GM12878 (cell line): ENCODE results near the gene GLB1L. TPM values are rescaled to one million over a fixed set of nuclear protein-coding genes. Genes with fewer than 3 reads are reported as not detected.

Experiments used
- ATAC-seq: fragments of 200-7000 bp; cut with Tn5 transposase; 3 replicates; pipeline ENCODE4 v1.9.1; 2020; ENCODE audit warnings: mild to moderate bottlenecking, moderate library complexity
- BruUV-seq: library from RNA; stranded (reverse); fragments of 400-500 nt; replicated peaks from 2 replicates; lab custom pipeline; 2021; lab: Mats Ljungman, UMichigan
- CTCF ChIA-PET: fragments of 300-600 bp; sonication (Branson Sonifier 250); formaldehyde crosslinking; extraction: SDS; loops from one replicate; lab custom pipeline; 2021; ENCODE audit warnings: inconsistent platforms; lab: Yijun Ruan, JAX
- POLR2A ChIA-PET: fragments of 350-600 bp; formaldehyde crosslinking; extraction: SDS; loops from one replicate; lab custom pipeline; 2021; ENCODE audit warnings: inconsistent platforms; lab: Charles Lee
- RAD21 ChIA-PET: fragments of 300-600 bp; sonication (Branson Sonifier 250); formaldehyde crosslinking; loops from one replicate; lab custom pipeline; 2023; ENCODE audit warnings: antibody characterized with exemption; ENCODE audit not compliant: unreplicated experiment; lab: Charles Lee
- SMC1A ChIA-PET: fragments of 300-600 bp; sonication (Branson Sonifier 250); formaldehyde crosslinking; loops from one replicate; lab custom pipeline; 2023; ENCODE audit not compliant: unreplicated experiment, uncharacterized antibody; lab: Charles Lee
- DNase-seq: peaks from one replicate; pipeline ENCODE4 v3.0.0-alpha.2; 2011; ENCODE audit warnings: low read depth, low spot score
- FAIRE-seq: peaks from 3 replicates; lab custom pipeline; 2011; peaks lifted over from hg19 to GRCh38; lab: Jason Lieb, UNC
- H2AFZ ChIP-seq: 2 replicates; pipeline ENCODE4 v1.6.0; 2011; ENCODE audit warnings: low read depth, low read length, control low read depth; ENCODE audit not compliant: control insufficient read depth
- H3K27ac ChIP-seq: 2 replicates; pipeline ENCODE4 v1.5.1; 2011; ENCODE audit warnings: control low read depth; ENCODE audit not compliant: control insufficient read depth, insufficient read depth
- H3K27me3 ChIP-seq, 2 experiments: replicated peaks in 1 of 2; 2 replicates each; pipeline versions ENCODE4 v1.6.0 to v1.6.1; 2011; ENCODE audit warnings: low read length in 1 of 2; ENCODE audit not compliant: control insufficient read depth in 2 of 2, insufficient read depth in 2 of 2
- H3K36me3 ChIP-seq, 2 experiments: 2 replicates each; pipeline ENCODE4 v1.5.1; 2011; ENCODE audit warnings: low read length in 1 of 2; ENCODE audit not compliant: control insufficient read depth in 2 of 2, insufficient read depth in 2 of 2
- H3K4me1 ChIP-seq: 2 replicates; pipeline ENCODE4 v1.6.1; 2011; ENCODE audit warnings: mild to moderate bottlenecking, low read length, moderate library complexity, mixed read lengths; ENCODE audit not compliant: control insufficient read depth, insufficient read depth
- H3K4me2 ChIP-seq: 2 replicates; pipeline ENCODE4 v1.6.0; 2011; ENCODE audit warnings: control low read depth; ENCODE audit not compliant: control insufficient read depth, insufficient read depth
- H3K4me3 ChIP-seq: fragments of 200-600 bp; sonication (generic); 2 replicates; pipeline ENCODE4 v1.5.1; 2016
- H3K79me2 ChIP-seq: 2 replicates; pipeline ENCODE4 v1.6.0; 2011; ENCODE audit warnings: low read length; ENCODE audit not compliant: control insufficient read depth, insufficient read depth
- H3K9ac ChIP-seq: 2 replicates; pipeline ENCODE4 v1.8.0; 2011; ENCODE audit warnings: low read length, control low read depth, mixed read lengths; ENCODE audit not compliant: control insufficient read depth, insufficient read depth
- H3K9me3 ChIP-seq: replicated peaks from 3 replicates; pipeline ENCODE4 v1.5.1; 2011; ENCODE audit warnings: mild to moderate bottlenecking, low read length; ENCODE audit not compliant: control insufficient read depth, insufficient read depth
- H4K20me1 ChIP-seq: 2 replicates; pipeline ENCODE4 v1.6.0; 2011; ENCODE audit not compliant: control insufficient read depth, insufficient read depth
- CHD2 ChIP-seq: IDR thresholded peaks from 2 replicates; pipeline ENCODE4 v1.6.1; 2011; ENCODE audit warnings: low read depth, low read length, improper control_type of control experiment, borderline replicate concordance
- CREB1 ChIP-seq: IDR thresholded peaks from 2 replicates; pipeline ENCODE4 v1.6.1; 2012; ENCODE audit warnings: low read depth, mild to moderate bottlenecking, inconsistent platforms
- CUX1 ChIP-seq: IDR thresholded peaks from 2 replicates; pipeline ENCODE4 v1.6.1; 2012; ENCODE audit warnings: improper control_type of control experiment, low read depth, low read length; ENCODE audit not compliant: insufficient replicate concordance
- EP300 ChIP-seq, 2 experiments: fragments of 150-350 bp in 1 of 2; IDR thresholded peaks; 2 replicates each; pipeline ENCODE4 v1.6.1; 2011 to 2012; ENCODE audit warnings: low read depth in 2 of 2, low read length in 2 of 2, borderline replicate concordance in 1 of 2, improper control_type of control experiment in 1 of 2, inconsistent platforms in 1 of 2; ENCODE audit not compliant: control insufficient read depth in 1 of 2
- FOS ChIP-seq: IDR thresholded peaks from 3 replicates; pipeline ENCODE4 v1.6.1; 2011; ENCODE audit warnings: borderline replicate concordance; ENCODE audit not compliant: insufficient read length; ENCODE audit errors: extremely low read depth
- MEF2A ChIP-seq: IDR thresholded peaks from 2 replicates; pipeline ENCODE4 v1.6.1; 2011; ENCODE audit warnings: low read depth, mild to moderate bottlenecking, low read length, moderate library complexity; ENCODE audit not compliant: insufficient read depth
- MYB ChIP-seq: fragments of 150-350 bp; IDR thresholded peaks from 2 replicates; pipeline ENCODE4 v1.6.1; 2014; ENCODE audit warnings: mild to moderate bottlenecking, low read depth, low read length, borderline replicate concordance
- NR2F1 ChIP-seq: fragments of 450-650 bp; conservative IDR thresholded peaks from 2 replicates; pipeline ENCODE4 v1.6.1; 2017; ENCODE audit warnings: mild to moderate bottlenecking
- PAX5 ChIP-seq: IDR thresholded peaks from 2 replicates; pipeline ENCODE4 v1.6.1; 2011; ENCODE audit warnings: low read depth, low read length, borderline replicate concordance
- RAD51 ChIP-seq: fragments of 450-650 bp; IDR thresholded peaks from 2 replicates; pipeline ENCODE4 v1.6.1; 2016; ENCODE audit warnings: moderate library complexity, mild to moderate bottlenecking, inconsistent platforms
- RCOR1 ChIP-seq: conservative IDR thresholded peaks from 2 replicates; pipeline ENCODE4 v1.6.1; 2012; ENCODE audit warnings: low read depth, low read length, improper control_type of control experiment
- SKIL ChIP-seq: fragments of 450-650 bp; IDR thresholded peaks from 2 replicates; pipeline ENCODE4 v1.6.1; 2017; ENCODE audit warnings: mild to moderate bottlenecking, low read depth, inconsistent platforms; ENCODE audit not compliant: poor library complexity, severe bottlenecking
- SMAD1 ChIP-seq: fragments of 450-650 bp; IDR thresholded peaks from 2 replicates; pipeline ENCODE4 v1.6.1; 2018; ENCODE audit warnings: mild to moderate bottlenecking, low read depth; ENCODE audit not compliant: partially characterized antibody
- SMAD5 ChIP-seq: IDR thresholded peaks from 2 replicates; pipeline ENCODE4 v1.6.1; 2016; ENCODE audit warnings: antibody characterized with exemption, low read depth
- SMARCA5 ChIP-seq: fragments of 450-650 bp; IDR thresholded peaks from 2 replicates; pipeline ENCODE4 v1.6.1; 2017; ENCODE audit warnings: mild to moderate bottlenecking
- SPI1 ChIP-seq: IDR thresholded peaks from 2 replicates; pipeline ENCODE4 v1.6.1; 2011; ENCODE audit warnings: low read depth, mild to moderate bottlenecking, low read length, moderate library complexity, borderline replicate concordance; ENCODE audit not compliant: insufficient read depth
- TAF1 ChIP-seq: IDR thresholded peaks from 2 replicates; pipeline ENCODE4 v1.6.1; 2011; ENCODE audit warnings: mild to moderate bottlenecking, low read depth, low read length, borderline replicate concordance
- ZZZ3 ChIP-seq: IDR thresholded peaks from 2 replicates; pipeline ENCODE4 v1.6.1; 2011; ENCODE audit warnings: low read depth; ENCODE audit not compliant: control insufficient read depth, insufficient read length
- WGBS: methylation state at CpG from one replicate; pipeline ENCODE4 v1.1.6; 2016; ENCODE audit warnings: low lambda C conversion rate; ENCODE audit not compliant: insufficient replicate concordance, insufficient coverage; ENCODE audit errors: missing lambda C conversion rate; 5-methylcytosine and 5-hydroxymethylcytosine counted together
- in situ Hi-C: fragments of 300-500 bp; cut with MboI; formaldehyde crosslinking; loops from 9 replicates; pipeline ENCODE4 v1.14.3; 2018; ENCODE audit warnings: mixed read lengths
- intact Hi-C: fragments of 100-400 bp; cut with micrococcal nuclease; formaldehyde crosslinking; loops from one replicate; pipeline ENCODE4 v1.14.2; 2022; ENCODE audit not compliant: unreplicated experiment
- polyA plus RNA-seq, 11 experiments: library from polyadenylated mRNA; depleted of rRNA in 4 of 11; unstranded in 6 of 11; stranded (reverse) in 5 of 11; fragments of >200 nt; fragmentation: Nextera tagmentation in 4 of 11; fragmentation: Illumina TruSeq in 1 of 11; extraction: Ambion mirVana in 4 of 11; extraction: Trizol in 1 of 11; gene quantifications; 1 replicate in 1 of 11; 2 replicates in 10 of 11; pipeline versions ENCODE4 v1.2.1 to v1.2.3, GENCODE V29; 2011 to 2016; ENCODE audit warnings: inconsistent platforms in 2 of 11, missing spikeins in 2 of 11, low read depth in 1 of 11
- total RNA-seq, 4 experiments: library from RNA; depleted of rRNA in 3 of 4; stranded (reverse); fragments of >200 nt in 3 of 4; fragmentation: Illumina TruSeq in 1 of 4; extraction: Trizol in 1 of 4; gene quantifications; 2 replicates each; pipeline versions ENCODE4 v1.2.1 to v1.2.3, GENCODE V29; 2013 to 2021

Gene GLB1L
- total and polyA plus RNA-seq, 10 of the 15 experiments (the other 5 are each of a cell fraction or from before 2014, with no cell fraction given) = 0.29 to 4.6 (median 2.7) TPM

DNA sequence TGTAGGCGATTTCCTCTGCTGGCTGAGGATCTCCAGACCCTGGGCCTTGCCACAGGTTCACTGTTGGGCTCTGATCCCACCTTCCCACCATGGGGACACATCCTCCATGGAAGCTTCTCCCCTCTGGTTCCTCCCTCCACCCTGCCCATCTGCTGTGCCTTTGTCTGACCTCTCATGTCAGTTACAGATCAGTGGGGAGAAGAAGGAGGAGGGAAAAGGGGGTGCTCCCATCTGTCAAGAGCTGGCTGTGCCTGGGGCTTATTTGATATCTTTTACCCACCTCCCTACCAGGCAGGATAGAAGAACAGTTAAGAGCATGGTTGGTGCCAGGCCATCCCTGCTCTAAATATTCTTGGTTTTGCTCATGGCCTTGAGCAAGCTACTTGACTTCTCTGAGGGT lies 21.6 kb upstream of the GLB1L start:
- ATAC-seq (no peak), FAIRE-seq (no peak), DNase-seq (no peak)
- Histone ChIP-seq H3K9me3 (no peaks in the 10 kb centered on the region), H3K27ac (no peak overlapping the region), H3K9ac (no peak overlapping the region), H3K36me3 (no peaks in the 10 kb centered on the region), H3K4me1 (no peaks in the 10 kb centered on the region), H2AFZ (no peak overlapping the region), H3K4me3 (no peak overlapping the region), H3K27me3 (no peaks in the 10 kb centered on the region), H4K20me1 (no peaks in the 10 kb centered on the region), H3K4me2 (no peak overlapping the region), H3K79me2 (no peaks in the 10 kb centered on the region)
- in situ Hi-C loops = no loop called here
- RAD21 ChIA-PET = interaction anchor here (0.8 kb wide), 1 partner anchor 10 kb away, joined by 5 read pairs; no protein-coding TSS in a partner anchor
- CTCF ChIA-PET = interaction anchor here (1.6 to 2.1 kb wide), 2 partner anchors 10 to 28 kb away, joined by 6 to 9 read pairs; no protein-coding TSS in a partner anchor
- SMC1A ChIA-PET = interaction anchor here (2.1 kb wide), 1 partner anchor 11 kb away, joined by 5 read pairs; no protein-coding TSS in a partner anchor
- POLR2A ChIA-PET = interaction anchor here (0.6 kb wide), 1 partner anchor 12 kb away, joined by 3 read pairs; the partner anchor contains the start of gene DNAJB2
- BruUV-seq = no TSS peak
- WGBS = 0% methylated on average over 1 of the region's 1 CpG
- intact Hi-C loops = no loop called here
- TF ChIP-seq CUX1 (no peak), SMAD5 (no peak), NR2F1 (no peak), ZZZ3 (no peak), EP300 (IDR thresholded peaks at IDR 0.05; ENCODE audit: borderline replicate concordance in 1 of 2, control insufficient read depth in 1 of 2, low read depth in 2 of 2, low read length in 2 of 2) (no peak), MYB (no peak), SKIL (no peak), RAD51 (no peak), PAX5 (no peak), SPI1 (no peak), CHD2 (no peak), TAF1 (no peak), SMARCA5 (no peak), CREB1 (no peak), MEF2A (no peak), RCOR1 (no peak), SMAD1 (no peak), FOS (no peak)
